HL-60 (cell line): ENCODE results near the gene DNAH1.

ENCODE experiments used
- DNase-seq, 2 experiments: peaks; one replicate each; pipeline ENCODE4 v3.0.0-alpha.2; 2010 to 2020; ENCODE audit warnings: low read depth in 1 of 2, low spot score in 1 of 2
- H3K27ac ChIP-seq: fragments of 250-450 bp; sonication (Bioruptor Pico); replicated peaks from 2 replicates; pipeline ENCODE4 v1.5.1; 2020; ENCODE audit warnings: mild to moderate bottlenecking, moderate library complexity
- H3K27me3 ChIP-seq: fragments of 250-450 bp; sonication (Bioruptor Pico); 2 replicates; pipeline ENCODE4 v1.5.1; 2021; ENCODE audit warnings: mild to moderate bottlenecking, moderate library complexity; ENCODE audit not compliant: insufficient read depth, poor library complexity, severe bottlenecking
- H3K4me3 ChIP-seq: replicated peaks from 2 replicates; pipeline ENCODE4 v1.5.1; 2011; ENCODE audit warnings: mild to moderate bottlenecking, control low read depth, low read length; ENCODE audit not compliant: insufficient read depth
- GABPA ChIP-seq: IDR thresholded peaks from 2 replicates; pipeline ENCODE4 v1.6.1; 2012; ENCODE audit warnings: low read depth
- POLR2AphosphoS5 ChIP-seq: IDR thresholded peaks from 2 replicates; pipeline ENCODE4 v1.6.1; 2012; ENCODE audit warnings: low read depth
- REST ChIP-seq: IDR thresholded peaks from 2 replicates; pipeline ENCODE4 v1.6.1; 2012; ENCODE audit warnings: low read depth; ENCODE audit not compliant: insufficient replicate concordance
- SPI1 ChIP-seq: IDR thresholded peaks from 2 replicates; pipeline ENCODE4 v1.6.1; 2012; ENCODE audit warnings: low read depth, mild to moderate bottlenecking, borderline replicate concordance
- TF ChIP-seq, protein P1 (sequence below): IDR thresholded peaks from one replicate; pipeline ENCODE4 v1.5.1; 2011; ENCODE audit warnings: low read length, control low read depth, inconsistent platforms; ENCODE audit not compliant: insufficient read depth

DNAH1 gene

DNA sequence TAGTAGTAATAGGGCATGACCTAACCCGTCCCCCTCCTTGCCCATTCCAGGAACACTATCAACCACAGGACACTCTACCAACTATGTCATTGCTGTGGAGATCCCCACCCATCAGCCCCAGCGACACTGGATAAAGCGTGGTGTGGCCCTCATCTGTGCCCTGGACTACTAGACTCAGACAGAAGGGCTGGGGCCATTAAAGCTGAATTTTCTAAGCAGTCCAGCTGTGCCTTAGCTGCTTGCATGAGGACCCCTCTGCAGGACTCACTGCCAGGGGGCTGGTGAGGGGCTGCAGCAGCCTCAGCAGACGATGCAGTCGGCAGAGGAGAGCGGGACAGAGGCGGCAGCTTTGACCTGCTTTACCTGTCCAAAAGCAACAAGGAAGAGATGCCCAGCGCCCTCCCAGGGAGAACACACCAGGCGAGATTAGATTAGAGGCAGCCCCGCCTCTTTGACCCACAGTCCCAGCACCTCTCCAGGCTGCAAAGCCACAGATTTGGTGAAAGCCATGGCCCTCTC is 84.2 kb downstream of the DNAH1 start:
- TF ChIP-seq, protein P1, sequence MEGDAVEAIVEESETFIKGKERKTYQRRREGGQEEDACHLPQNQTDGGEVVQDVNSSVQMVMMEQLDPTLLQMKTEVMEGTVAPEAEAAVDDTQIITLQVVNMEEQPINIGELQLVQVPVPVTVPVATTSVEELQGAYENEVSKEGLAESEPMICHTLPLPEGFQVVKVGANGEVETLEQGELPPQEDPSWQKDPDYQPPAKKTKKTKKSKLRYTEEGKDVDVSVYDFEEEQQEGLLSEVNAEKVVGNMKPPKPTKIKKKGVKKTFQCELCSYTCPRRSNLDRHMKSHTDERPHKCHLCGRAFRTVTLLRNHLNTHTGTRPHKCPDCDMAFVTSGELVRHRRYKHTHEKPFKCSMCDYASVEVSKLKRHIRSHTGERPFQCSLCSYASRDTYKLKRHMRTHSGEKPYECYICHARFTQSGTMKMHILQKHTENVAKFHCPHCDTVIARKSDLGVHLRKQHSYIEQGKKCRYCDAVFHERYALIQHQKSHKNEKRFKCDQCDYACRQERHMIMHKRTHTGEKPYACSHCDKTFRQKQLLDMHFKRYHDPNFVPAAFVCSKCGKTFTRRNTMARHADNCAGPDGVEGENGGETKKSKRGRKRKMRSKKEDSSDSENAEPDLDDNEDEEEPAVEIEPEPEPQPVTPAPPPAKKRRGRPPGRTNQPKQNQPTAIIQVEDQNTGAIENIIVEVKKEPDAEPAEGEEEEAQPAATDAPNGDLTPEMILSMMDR, result no peak
- no peak for TF ChIP-seq REST
- TF ChIP-seq POLR2AphosphoS5, result 0 out of 2 replicates have a peak, but pooled peaks have one; percentile 11
- TF ChIP-seq GABPA, result no peak
- TF ChIP-seq SPI1, result no peak
- Histone ChIP-seq H3K27me3 (no peaks in the 10 kb centered on the region), H3K27ac (no peak overlapping the region), H3K4me3 (no peak overlapping the region)
- no peak for DNase-seq

DNA sequence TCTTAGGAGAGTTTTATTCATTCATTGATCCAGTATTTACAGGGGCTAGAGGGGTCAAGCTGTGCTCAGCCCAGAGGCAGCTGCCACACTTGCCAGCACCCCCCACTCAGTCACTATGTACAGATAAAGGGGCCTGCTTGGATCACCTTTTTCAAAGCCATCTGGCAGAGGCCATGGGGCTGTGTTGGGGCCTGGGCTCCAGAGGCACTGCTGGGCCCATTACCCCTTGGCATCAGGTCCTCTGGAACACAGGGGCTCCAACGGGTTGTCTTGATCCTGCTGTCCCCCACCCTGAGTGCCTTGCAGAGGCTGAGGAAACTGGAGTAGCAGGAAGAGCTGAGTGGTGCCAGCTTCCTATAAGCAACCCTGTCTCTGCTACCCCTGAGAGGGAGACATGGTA is 84.9 kb downstream of the DNAH1 start:
- Histone ChIP-seq H3K4me3 (no peak overlapping the region), H3K27me3 (no peaks in the 10 kb centered on the region), H3K27ac (no peak overlapping the region)
- TF ChIP-seq GABPA (no peak), SPI1 (no peak), POLR2AphosphoS5 (no peak), REST (no peak)
- TF ChIP-seq, protein P1, result no peak
- no peak for DNase-seq

DNA sequence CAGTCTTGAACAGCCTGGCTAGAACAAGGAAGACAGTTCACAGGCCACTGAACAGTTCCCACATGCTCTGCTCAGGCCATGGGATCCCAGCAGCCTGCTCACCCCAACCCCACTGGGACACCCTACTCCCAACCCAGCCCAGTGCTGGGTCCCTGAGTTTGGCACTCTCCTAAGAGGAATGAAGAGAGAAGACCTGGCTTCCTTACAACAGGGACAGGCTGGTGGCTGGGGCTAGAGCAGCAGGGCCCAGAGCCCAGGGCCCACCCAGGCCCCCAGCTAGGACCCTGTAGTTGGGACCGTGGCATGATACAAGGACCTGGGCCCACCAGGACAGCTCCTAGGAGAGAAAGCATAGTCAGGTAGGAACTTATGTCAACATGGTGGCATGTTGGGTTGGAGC is 85.4 kb downstream of the DNAH1 start:
- Histone ChIP-seq H3K27ac (no peak overlapping the region), H3K4me3 (no peak overlapping the region), H3K27me3 (no peaks in the 10 kb centered on the region)
- TF ChIP-seq SPI1 (no peak), REST (no peak), POLR2AphosphoS5 (no peak), GABPA (no peak)
- TF ChIP-seq, protein P1, result no peak
- DNase-seq, result no peak
